CD4-positive, alpha-beta T cell treated with Interleukin-15 for 4 hours (primary cell): ENCODE results near the gene NIT1.

Experiments used
- DNase-seq: peaks from one replicate; pipeline ENCODE4 v3.0.0-alpha.2; 2020; ENCODE audit warnings: low spot score

The NIT1 gene, protein sequence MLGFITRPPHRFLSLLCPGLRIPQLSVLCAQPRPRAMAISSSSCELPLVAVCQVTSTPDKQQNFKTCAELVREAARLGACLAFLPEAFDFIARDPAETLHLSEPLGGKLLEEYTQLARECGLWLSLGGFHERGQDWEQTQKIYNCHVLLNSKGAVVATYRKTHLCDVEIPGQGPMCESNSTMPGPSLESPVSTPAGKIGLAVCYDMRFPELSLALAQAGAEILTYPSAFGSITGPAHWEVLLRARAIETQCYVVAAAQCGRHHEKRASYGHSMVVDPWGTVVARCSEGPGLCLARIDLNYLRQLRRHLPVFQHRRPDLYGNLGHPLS

DNA sequence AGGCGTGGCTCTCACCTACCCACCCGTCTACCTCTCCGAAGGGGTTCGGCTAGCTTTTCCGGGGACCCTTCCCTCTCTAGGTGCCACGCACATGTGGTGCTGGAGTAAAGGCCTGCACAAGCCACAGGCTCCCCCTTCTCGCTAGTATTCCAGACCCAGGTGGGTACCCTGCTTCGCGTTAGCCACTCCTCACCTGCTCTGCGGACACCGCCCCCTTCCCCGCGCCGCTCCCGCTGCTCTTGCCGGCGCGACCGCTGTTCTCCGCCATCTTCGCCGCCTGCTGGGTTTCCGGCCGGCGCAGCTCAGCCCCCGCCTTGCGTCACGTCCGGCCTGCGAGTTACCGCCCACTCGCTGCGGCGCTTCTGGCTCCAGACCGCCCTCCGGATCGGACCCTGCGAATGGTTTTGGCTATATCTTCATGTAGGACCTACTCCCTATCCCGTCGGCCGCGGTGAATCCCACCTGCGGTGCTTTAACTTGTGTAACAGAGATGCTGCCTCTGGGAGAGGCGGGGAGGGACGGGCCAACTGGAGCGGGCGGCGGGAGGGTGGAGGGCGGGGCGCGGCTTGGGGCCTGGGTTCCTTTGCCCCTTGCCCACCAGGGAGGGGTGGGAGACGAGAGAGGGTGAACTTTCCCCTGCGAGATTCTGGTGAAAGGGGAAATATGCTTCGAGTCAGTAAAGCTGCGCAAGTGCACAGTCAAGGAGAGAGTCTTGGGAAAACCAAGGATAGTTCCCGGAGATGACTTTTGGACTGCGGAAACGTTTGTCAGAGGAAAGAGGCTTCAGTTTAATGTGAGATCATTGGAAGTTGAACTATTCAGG is at the start of gene NIT1, which contains the start of gene PFDN2:
Gene NIT1, plus strand, starts transcription at position 347 of the 823 bp plus-strand sequence. Its CDS starts 72 bp downstream, at position 419.
Gene PFDN2, minus strand, starts transcription at position 279 of the 823 bp plus-strand sequence. Its CDS starts 11 bp downstream, at position 268.
- DNase-seq, result peak; percentile 72

DNA sequence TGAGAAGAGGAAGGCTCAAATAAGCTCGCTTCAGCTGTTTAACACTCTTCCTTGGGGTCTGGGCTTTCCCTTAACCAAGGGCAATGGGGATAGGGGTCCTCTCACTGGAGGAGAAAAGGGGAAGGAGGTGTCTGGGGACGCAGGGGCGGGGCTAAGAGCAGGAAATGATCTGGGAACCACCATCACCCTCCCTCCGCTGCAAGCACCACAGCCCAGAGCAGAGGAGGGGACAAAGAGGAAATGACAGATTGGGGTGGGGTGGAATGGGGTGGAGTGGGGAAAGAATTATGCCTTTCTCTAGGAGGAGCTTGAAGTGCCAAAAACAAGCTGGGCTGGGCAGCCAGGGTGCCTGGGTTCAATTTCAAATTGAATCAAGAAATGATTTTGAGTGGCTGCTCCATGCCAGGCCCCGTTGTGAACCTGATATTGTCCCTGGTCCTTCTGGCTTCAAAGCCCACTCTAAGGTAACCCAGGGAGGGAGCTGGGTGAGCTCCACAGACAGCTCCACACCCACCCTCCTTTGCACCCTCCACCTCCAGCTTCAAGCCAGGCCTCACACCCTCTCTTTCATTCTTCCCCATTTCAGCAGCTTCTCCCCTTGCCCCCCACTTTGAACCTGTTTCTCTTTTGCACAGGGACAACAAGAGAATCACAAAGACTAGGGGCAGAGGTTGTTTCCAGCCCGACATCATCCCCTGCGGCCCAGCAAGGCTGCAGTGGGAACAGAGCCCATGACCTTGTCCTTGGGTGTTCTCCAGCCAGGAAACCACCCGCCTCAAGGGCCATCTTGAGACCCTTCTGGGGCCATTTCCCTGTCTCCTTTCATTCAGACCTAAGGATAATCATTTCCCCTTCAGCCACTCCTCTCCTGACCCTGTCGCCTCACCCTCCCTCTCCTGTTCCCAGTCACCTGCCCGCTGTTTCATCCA is 49.3 kb upstream of the NIT1 start:
- DNase-seq, result peak; percentile 83

DNA sequence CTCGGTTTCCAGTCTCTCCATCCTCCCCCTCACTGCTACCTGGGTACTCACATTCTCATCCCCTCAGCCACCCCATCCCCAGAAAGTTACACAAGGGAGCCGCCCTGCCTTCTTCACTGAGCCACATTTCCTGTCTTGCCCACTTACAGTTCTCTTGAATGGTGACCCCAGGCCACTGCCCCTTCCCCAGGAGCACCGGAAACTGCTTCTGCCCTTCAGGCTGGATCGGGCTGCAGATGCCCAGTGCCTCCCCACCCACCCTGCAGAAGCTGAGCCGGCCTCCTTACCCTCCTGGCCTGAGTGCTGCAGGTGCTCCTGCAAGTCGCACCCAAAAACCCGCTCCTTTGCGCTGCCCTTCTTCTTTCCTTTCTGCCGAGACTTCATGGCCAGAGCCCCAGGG is 48.7 kb upstream of the NIT1 start:
- DNase-seq, result no peak

DNA sequence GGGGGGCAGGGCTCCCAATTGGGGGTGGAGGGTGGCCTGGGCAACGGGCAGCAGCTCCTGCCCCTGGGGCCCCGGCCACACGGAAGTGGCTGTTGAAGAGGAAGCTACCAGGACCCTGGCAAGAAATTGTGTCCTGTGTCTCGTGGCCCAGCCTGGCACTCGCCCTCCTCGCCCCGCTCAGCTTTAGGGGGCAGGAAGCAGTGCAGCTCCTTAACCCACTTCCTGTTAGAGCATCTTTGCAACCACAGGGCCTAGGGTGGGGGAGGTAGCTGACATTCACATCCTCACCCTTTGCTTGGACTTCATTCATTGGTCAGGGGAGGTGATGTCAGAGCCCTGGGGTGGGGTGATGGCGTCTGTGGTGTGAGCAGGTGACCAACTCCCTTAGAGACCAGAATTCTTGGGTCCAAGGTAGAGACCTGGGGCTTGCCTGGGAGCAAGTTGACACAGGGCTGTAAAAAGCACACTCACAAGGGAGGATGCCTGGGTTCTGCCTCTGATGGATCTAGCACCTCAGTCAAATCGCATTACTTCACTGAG is 48.1 kb upstream of the NIT1 start, which contains the start of gene ARHGAP30:
Gene ARHGAP30, minus strand, starts transcription at position 161 of the 540 bp plus-strand sequence. CDS start 267 bp downstream, outside the sequence.
- peak; percentile 92 for DNase-seq

DNA sequence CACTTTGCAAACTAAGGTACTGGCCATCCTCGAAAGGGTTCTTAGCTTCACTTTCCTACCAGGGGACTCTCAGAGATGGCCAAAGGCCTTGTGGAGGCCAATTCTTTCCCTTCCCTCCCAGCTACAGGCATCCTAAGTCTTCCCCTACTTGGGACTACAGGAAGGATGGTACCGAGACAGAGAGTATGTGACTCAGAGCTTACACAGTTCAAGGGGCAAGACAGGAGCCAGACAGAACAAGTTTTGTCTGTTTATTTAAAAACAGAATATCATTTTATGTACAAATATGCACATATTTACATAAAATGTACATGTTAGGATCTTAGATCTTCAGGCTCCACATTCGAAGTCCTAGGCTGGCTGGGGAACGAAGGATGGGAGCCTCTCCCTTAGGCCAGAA is 47.1 kb upstream of the NIT1 start:
- no peak for DNase-seq

DNA sequence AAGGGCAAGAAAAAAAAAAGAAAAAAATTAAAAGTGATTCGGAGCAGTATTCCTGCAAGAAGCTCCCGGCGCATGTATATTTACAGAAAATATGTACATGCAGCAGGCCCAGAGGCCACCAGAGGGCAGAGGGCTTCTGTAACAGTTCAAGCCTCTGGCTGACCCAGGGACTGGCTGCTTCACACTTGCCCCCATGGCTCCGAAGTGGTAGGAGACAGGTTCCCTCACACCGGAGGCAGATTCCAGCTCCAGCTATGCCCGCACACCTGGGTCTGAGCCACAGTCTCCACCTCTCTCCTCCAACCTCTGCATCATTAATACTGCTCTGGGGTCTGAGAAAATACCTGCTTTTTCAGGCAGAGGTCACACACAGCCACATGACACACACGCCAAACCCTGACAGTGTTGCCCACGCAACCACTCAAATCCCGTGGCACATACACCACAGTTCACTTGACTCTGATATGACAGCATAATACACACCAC is 46.0 kb upstream of the NIT1 start:
- peak; percentile 48 for DNase-seq

DNA sequence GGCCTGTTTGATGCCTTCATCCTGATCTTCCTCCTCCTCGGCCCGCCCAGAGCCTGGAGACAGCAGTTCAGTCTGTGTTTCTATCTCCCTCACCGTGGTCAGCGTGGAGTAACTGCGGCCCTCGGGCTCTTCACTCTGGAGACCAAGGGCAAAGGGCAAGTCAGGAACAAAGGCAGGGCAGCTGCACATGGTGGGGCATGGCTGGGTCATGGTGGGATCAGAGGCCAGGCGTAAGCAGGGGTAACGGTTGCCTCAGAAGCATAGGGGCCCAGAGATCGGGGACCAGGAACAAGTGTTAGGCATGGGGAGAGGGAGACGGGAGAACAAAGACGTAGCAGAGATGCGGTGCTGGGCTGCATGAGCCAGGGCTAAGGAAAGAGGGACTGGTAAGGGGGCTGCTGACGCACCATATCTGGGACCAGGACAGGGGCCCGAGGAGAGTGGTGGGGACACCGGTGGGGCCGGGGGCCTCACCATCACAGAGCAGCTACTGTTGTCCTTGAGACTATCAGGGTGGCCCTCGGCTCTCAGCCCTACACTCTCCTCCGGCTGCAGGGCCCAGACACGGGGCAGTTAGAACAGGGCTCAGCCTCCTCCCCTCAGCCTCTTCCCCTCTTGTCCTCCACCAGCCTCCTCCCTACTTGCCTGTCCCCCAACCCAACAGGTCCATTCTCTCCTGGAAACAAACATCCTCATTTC is 45.0 kb upstream of the NIT1 start:
- DNase-seq, result no peak

DNA sequence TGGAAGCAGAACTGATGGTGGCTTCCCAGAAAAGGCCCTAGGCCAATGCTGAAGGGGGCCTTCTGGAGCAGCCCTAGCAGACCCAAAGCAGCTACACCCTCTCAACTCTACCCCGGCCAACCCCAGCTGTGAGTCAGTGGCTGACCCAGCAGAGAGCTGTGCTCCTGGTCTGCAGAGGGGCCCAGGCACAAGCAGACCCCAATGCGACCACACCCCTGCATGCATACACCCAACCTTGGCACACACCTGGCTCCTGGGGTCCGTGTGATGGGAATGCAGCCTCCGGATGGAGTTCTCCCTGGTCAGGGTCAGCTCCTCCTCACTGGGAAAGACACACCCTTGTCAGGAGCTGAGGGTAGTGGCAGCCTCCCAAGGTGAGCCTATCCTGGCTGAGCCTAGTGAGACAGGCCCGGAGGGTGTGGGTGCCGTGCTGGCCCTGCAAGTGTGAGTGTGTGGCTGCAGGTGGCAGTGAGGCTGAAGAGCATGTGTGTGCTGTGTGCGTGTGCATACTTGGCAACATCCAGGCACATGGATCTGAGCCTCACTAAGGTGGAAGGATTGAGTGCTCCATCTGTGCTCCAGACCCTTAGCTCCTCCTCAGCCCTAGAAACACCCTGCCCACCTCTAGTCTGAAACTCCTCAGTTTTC is 44.3 kb upstream of the NIT1 start:
- no peak for DNase-seq

DNA sequence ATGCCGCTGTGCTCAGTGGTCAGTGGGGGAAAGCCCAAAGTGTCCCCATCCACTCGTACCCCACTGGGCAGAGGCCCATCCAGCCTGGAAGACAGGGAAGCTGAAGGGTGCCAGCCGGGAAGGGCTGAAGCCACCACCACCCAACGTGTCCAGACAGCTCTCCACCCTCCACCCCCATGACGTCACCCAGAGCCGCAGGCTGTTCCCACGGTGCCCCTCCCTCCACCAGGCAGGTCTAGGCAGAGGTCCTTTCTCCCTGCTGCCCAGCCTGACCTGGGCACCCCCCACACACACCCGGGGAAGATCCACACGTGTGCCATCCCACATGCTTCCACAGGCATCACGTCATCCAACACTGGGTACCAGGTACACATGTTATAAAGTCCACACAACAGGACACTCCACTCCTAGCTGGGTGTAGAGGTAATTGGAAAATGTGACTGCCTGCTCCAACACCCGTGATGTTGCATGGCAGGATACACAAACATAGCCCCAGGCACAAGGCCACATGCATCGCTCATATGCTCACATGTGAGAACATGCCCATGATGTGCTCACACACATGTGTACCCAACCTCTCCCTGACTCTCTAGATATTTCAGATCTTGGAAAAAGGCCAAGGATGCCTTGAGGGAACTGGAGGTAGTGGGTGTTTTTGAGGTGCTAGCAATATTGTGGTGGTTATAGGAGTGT is 43.1 kb upstream of the NIT1 start:
- no peak for DNase-seq

DNA sequence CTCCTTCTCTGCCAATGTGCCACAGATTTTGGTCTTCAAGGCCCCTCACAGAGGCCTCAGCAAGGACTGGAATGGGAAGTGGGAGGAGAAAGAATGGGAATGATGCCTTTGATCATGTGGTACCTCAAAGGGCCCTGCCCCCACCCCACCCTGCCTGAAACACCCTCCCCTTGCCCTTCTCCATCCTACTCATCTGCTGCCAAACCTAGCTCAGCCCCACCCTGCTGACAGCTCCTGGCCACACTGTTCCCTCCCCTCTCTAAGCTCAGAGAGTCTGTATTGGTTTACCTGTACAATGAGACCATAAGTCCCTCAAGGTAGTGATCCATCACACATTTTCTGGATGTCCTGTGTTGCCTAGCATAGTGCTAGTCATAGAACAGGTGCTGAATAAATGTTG is 41.5 kb upstream of the NIT1 start:
- no peak for DNase-seq

DNA sequence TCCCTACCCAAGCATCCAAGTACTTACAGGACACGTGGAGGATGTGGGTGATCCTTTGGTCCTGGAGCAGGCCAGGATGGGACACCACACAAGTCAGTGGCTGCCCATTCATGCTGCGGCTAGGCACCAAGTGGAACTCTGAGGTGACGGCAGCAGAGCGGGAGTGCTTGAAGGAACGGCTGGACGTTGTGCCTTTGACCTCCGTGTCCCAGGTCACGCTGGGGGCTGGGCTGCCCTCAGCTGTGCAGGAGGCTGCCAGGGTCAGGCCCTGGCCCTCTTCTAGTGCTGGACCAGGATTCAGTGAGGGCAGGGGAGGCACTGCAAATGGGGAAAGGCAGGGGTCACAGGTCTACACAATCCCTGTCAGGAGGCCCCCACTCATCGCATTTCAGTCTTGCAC is 40.5 kb upstream of the NIT1 start:
- no peak for DNase-seq

DNA sequence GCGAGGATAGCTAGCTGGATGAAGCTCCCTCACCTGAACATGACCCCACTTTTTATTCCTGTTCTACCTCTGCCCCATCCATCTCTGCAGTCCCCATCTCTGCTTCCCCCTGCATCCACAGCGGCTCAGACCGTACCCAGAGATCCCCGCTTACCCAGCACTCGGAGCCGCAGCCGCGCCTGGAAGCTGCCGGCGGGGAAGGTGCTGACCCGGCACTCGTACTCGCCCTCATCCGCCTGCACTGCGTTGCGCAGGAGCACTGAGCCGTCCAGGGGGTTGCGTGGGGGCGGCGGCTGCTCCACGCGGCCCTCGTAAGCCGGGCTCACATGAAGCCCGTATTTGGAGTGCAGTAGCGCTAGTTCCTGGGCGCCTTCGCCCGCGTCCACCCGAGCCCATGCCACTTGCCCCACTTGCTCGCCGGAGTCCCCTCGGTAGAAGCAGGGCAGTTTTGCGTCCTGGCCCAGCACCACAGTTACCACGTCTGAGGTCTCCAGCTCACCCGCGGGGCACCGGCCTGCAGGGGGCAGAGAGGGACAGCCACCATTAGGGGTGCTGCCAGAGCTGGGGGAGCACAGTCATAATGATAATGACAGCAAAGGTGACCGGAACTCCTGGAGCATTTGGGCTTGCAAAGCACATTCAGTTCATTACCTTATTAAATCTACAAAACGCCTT is 38.3 kb upstream of the NIT1 start:
- no peak for DNase-seq

DNA sequence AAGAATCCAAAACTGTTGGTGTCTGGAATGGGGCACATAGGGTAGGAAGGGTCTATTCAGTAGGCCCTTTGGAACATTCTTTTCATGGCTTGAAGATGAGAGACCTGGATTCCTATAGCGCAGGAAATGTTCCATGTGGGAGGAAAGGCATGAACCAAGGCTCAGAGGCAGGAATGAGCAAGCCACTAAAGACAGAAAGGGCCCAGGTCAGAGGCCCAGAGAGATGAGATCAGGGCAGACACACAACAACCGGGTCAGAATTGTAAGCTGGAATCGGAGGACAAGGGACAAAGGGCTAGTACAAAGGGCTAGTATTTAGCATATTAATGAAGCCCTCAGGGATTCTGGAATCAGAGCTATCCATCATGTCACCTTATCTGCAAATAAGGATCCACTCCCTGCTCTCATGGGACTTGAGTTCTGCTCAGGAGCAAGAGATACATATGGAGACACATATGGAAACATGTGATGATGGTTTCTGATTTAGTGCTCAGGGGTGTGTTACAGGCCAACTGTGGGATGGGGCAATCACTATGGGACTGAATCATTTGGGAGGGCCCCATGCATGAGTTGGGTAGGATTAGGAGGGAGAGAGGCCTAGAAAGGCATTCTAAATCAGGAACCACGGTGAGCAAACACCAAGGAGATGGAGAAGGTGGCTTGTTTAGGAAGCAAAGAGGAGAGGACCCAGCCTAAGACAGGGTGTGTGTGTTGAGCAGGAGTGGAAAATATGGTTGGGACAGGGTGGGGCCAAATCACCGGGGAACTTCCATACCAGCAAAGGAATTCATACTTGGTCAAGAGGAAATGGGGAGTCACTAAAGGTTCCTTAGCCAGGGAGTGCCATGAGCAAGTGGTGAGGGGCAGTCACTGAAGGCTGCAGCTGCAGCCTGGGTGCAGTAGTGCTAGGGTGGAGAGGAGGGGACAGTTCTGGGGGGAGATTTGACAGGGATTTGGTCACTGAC is 37.2 kb upstream of the NIT1 start:
- DNase-seq, result no peak

DNA sequence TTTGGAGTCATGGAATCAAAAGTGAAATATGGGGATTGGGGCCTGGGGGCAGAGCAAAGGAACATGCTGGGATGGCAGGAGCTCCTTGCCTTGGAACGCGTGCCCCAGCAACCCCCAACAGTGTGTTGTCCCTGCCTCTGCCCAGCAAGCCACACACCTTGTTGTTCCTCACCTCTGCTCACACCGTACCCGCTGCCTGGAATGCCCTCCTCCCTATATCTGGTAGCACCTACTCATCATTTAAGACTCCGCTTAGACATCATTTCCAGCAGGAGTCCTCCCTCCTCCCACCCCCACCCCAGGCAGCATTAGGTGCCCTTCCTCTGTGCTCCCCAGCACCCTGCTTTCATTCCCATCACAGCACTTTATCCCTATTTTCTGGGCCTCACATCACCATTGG is 36.4 kb upstream of the NIT1 start:
- no peak for DNase-seq

DNA sequence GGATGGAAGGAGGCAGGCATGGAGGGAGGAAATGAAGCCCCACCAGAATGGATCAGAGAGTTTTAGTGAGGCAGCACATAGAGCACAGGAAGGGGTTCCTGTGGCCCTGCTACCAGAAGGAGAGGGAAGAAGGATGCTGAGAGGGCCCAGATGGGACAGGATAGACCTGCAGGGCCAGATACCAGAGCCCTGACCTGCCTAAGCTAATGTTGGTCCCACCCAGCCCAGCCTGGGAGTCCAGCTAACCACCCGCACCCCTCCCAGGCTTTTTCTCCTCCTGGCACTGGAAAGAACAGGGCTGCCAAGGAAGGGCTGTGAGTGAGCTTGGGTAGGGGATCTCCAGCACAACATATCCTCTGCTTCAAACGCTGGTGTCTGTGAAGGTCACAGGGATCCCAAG is 35.4 kb upstream of the NIT1 start:
- no peak for DNase-seq

DNA sequence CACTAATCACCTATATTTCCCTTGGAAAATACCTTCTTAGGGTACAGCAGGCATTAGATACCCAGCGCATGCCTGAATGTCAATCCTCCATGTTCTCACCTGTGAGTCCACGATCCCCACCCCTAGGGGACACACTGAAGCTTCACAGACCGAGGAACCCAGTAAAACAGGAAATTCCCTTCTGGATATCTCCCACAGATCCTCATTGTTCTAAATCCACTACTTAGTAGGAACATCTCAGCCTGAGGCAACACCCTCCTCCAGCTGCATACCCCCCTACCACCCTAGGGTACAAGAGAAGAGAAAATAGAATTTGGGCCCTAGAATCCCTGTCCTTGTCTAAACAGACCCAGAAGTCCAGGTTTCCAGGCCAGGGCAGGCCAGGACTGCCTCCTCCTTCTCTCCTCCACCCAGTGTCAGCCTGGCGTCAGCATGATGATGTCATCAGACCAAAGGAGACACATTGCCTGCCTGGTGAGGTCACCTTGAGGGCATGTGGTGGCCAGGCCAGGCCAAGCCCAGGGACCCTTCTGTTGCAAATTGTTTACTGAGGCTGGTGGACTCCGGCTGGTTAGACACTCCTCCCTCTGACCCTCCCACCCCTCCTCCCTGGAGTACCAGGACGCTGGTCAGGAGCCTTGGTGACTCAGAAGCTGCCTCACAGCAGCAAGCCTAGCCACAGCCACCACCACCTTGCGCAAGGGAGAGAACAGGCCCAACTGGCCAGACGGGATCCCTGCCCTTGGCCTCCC is 34.7 kb upstream of the NIT1 start:
- no peak for DNase-seq
